Stimulated activated CD4-positive, alpha-beta T cell treated with anti-CD3 and anti-CD28 coated beads, TNF-alpha, amount 100 ng/mL, for 48 hours (primary cell): ENCODE results near the gene RAB25.
A peak's percentile ranks its signal among the peaks of the same experiment; 100 is the strongest.
"Not testable (repeated sequence)": the region's sequence is repeated elsewhere in the genome, so short reads cannot be mapped to it uniquely, and the experiment has no call there.

Source experiments
- DNase-seq, 3 donors: peaks; one replicate each; pipeline ENCODE4 v3.0.0-alpha.2; 2020; ENCODE audit warnings: low read depth in 3 of 3

Gene RAB25

GRCh38 chr1:156054500-156055280, 6.3 kb upstream of the RAB25 start, which contains the start of gene LAMTOR2:
LAMTOR2 (plus strand) TSS chr1:156054782; CDS start chr1:156054890, 108 bp downstream.
- DNase-seq, result peak; percentile 94 to 95 (median 94)

- DNase-seq, result no peak
Measured at GRCh38 chr1:156055281-156056048, 5.5 kb upstream of the RAB25 start.

GRCh38 chr1:156056326-156056849, 4.6 kb upstream of the RAB25 start:
- DNase-seq, result no peak

GRCh38 chr1:156062189-156062588, 1.2 kb downstream of the RAB25 start:
- no peak for DNase-seq

DNA sequence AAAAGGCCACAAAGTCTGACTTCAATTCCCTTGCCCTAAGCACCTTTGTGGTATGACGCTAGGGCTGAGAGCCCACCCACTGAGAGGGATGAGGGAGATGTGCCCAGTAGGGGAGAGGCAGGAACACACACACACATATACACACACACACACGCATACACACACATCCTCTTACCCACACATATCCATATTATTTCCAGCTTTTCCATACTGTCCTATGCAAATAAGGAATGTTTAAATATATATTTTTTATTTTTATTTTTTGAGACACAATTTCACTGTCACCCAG, 3.0 kb downstream of the RAB25 start:
- DNase-seq, result no peak

DNA sequence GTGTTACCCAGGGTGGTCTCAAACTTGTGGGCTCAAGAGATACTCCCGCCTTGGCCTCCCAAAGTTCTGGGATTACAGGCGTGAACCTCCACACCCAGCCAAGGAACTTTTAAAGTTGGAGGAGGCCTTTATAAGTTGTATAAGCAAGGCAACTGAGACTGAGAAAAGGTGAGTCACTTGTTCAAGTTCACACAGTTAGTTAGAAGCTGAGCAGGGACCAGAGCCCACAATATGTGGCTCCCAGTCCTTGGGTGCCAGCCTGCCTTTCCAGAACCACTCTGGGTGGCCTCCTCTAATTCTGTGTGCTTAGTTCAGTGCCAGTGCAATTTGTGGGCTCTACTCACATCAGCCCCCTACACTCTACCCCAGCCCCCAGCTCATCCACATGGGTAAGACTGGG, 3.7 kb downstream of the RAB25 start:
- DNase-seq, result no peak

DNA sequence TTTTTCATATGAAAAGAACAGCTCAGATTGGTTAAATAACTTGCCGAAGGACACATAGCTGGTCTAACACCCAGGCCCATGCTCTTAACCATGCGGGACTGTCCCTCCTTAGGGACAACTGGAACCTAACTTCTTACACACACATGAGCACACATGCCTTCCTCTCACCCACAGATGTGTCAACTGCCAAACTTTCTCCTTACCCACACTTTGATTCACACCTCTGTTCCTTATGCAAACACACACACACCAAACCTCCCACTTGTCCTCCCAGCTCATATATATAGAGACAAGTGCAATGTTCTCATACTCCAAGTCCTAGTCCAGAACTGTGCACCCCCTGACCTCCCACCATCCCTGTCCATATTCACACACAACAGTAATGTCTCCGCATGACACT, 4.3 kb downstream of the RAB25 start:
- DNase-seq, result no peak

- DNase-seq, result no peak
Measured at GRCh38 chr1:156065871-156066270, 4.9 kb downstream of the RAB25 start.

GRCh38 chr1:156067262-156067661, 6.3 kb downstream of the RAB25 start:
- DNase-seq, result no peak

DNA sequence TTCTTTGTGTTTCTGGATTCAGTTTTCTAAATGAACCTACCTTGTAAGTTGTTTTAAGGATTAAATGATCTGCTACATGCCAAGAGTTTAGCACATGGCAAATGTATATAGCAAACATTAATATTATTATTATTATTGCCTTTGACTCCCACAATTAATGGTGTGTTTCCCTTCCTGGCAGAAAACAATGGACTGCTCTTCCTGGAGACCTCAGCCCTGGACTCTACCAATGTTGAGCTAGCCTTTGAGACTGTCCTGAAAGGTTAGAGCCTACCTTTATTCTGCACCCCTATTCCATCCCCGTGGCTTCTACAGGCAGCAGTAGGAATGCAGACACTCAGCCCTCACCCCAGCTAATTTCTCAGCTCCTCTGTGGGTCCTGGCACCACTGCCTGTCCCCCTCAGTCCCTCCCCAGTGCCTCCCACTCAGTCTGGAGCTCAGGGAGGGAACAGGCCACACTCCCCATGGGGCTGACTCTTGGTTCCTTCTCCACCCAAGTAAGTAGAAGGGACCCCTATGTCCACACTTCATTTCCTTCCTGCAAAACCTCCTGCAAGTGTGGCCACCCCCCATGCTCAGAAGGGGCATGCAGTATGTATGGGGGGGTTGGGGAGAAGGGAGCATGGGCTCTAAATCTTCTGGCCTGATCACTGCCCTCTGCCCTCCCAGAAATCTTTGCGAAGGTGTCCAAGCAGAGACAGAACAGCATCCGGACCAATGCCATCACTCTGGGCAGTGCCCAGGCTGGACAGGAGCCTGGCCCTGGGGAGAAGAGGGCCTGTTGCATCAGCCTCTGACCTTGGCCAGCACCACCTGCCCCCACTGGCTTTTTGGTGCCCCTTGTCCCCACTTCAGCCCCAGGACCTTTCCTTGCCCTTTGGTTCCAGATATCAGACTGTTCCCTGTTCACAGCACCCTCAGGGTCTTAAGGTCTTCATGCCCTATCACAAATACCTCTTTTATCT, 8.8 kb downstream of the RAB25 start:
- DNase-seq, result no peak

DNA sequence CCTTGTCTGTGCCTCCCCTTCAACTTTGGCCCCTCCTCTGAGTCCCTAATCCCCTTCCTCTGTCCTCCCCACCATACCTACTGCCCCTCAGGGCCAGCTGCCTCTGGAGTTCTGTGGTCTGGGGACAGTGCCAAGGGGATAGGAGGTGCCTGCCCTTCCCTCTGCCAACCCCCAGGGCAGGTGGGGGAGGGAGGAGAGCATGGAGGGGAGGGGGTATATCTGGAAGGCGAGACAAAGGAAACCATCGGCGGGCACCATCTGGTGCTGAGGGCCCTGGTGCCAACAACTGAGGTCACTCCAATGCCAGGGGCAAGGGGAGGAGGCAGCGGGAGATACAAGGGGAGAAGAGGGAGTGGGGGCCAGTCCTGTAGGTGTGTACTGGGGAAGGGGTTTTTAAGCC, 9.6 kb downstream of the RAB25 start:
- DNase-seq, result no peak

DNA sequence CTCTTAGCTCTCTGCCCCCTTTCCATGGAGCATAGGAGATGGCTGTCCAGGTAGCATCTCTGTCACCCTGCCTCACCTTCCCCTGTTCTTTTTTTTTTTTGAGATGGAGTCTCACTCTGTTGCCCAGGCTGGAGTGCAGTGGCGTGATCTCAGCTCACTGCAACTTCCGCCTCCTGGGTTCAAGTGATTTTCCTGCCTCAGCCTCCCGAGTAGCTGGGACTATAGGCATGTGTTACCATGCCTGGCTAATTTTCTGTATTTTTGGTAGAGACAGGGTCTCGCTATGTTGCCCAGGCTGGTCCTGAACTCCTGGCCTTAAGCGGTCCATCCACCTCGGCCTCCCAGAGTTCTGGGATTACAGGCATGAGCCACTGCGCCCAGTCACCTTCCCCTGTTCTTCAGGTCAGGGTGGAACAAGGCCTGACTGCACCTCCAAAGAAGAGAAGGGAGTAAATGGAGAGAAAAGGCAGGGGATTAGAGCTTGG, 10.4 kb downstream of the RAB25 start:
- not testable (repeated sequence) for DNase-seq

- no peak for DNase-seq
Measured at GRCh38 chr1:156072251-156072650, 11.3 kb downstream of the RAB25 start.

- DNase-seq, result no peak
Measured at GRCh38 chr1:156073110-156073687, 12.2 kb downstream of the RAB25 start.

DNA sequence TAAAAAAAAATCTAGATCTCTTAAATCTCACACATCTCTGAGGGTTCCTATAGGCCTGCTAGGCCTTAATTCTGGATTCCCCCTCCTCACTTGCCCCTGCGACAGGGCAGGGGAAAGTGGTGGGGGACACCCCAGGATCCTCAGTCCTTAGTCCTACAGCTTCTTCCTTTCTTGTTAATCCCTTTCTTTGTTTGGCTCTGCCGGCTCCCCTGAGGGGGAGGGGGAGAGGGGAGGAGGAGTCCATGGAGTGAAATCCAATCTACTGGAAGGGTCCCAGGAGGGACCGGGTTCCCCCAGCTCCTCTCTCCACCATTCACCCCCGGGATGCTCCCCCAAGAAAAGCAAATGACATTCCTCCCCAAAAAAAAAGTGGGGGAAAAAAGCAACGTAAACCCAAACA, 12.8 kb downstream of the RAB25 start:
- no peak for DNase-seq

DNA sequence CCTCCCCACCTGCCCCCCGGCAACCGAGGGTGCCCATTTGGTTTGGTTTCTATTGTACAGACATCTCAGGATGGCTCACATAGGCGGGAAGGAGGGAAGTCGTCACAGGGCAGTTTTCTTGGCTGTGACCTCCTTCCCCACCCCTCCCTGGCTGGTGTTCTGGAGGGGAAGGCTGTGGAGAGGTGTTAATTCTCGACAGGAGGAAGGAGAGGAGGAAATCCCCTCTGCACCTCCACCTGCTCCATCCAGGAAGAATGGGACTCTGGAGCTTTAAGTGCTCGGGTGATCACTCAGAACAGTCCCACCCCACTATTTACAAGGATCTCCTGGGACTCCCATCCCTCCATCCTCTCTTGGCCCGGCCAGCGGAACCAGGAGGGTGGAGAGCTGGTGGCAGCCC, 13.7 kb downstream of the RAB25 start:
- DNase-seq, result no peak

DNA sequence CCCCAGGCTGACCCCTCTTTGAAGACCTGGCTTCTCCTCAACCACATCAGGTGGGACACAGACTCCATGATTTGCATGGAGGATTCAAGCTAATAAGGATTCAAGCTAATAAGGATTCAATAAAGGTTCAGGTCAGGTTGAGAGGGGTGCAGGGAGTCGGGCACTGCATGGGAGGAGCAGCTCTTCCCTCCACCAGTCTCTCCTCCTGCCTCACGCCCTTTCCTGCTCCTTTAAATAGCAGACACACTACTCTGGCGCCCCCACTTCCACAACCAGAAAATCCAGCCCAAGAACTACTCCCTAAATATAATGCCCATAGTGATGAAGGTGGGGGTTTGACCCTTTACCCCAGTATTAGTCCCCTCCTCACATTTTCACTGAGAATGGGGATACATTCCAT, 14.2 kb downstream of the RAB25 start:
- no peak for DNase-seq

DNA sequence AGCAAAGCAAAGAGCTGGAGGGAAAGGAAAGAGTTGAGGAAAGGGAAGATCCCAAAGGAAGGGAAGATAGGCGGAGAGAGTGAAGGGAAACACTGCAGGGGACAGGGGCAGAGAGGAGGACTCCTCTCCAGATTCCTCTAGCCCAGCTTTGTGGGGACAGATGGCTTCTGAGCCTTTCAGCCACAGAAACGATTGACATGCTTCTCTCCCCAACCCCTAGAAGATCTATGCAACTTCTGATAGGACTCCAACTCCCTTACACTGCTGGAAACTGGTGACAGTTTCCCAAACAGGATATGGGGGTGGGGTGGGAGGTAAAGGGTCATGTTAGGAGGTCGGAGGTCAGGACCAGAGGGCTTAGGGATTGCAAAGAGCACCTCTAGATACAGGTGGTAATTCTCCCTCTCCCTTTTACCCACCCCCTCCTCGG, 14.8 kb downstream of the RAB25 start:
- no peak for DNase-seq

DNA sequence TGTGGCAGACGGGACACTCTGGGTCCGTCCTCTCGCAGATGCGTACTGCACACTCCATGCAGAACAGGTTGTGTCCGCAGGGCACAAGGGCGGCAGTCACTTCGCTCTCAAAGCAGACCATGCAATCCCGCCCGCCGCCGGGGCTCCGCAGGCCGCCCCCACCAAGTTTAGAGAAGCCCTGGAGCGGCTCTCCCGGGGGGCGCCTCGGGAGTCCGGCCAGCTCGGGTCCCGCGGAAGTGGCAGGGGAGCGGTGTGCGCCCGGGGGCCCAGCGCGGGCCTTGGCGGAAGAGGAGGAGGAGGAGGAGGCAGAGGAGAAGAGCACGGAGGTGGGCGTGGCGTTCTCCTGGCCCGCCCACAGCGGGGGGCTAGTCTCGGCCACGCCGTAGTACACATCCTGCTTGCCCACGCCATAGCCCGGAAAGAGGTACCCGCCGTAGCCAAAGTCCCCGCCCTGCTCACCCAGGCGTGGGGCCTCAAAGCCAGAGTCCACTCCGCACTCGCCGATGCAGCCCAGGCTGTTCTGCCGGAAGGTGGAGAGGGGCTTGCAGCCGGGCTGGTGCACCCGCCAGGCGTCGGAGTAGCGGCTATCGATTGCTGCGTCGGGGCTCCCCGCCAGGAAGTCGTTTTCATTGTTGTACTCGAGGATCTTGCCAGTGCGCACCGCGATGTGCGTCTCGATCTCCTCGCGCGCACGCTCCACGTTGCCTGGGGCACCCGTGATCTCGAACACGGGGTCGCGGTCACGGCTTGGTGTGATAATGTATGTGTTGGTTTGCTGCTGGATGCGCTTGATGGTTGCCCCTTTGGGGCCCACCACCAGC, 15.9 kb downstream of the RAB25 start:
- DNase-seq, result no peak

- DNase-seq, result no peak
Measured at GRCh38 chr1:156077430-156077760, 16.4 kb downstream of the RAB25 start.

DNA sequence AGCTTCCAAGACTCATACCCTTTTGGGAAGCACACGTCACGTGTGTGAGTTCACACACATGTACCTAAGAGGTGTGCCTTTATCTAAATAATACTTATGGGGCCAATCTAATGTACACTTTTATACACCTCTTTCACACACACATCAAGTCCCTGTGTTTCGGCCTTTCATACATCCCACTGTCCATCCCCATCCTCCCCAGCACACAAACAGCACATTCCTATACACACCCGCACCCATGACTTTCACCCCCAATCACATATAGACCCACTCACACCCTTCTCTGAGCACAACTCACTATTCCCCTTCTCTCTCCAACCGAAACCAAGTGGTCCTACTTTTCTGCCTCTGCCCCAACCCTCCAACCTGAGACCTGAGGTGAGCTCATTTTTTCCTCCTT, 17.8 kb downstream of the RAB25 start:
- DNase-seq, result no peak
